ENCODE data around the gene ABCC3. TPM values are rescaled to one million over a fixed set of nuclear protein-coding genes. Genes with fewer than 3 reads are reported as not detected.

ABCC3 gene
- total and polyA plus RNA-seq, 2 of the 8 experiments (the other 6 are each of a cell fraction or from before 2014, with no cell fraction given), result 0.35 to 0.37 TPM

GRCh38 chr17:50626037-50626574 lies 8.6 kb upstream of the ABCC3 start (continued):
- TF ChIP-seq RAD21 (IDR thresholded peaks at IDR 0.05 in 1 of 2, conservative IDR thresholded peaks at IDR 0.05 in 1 of 2; ENCODE audit: low read depth in 2 of 2, low read length in 2 of 2), result peak; percentile 86 to 92
- no peak for TF ChIP-seq GTF2F1 (IDR thresholded peaks at IDR 0.05; ENCODE audit: borderline replicate concordance, low read depth, low read length)
- no peak for TF ChIP-seq RFX5 (IDR thresholded peaks at IDR 0.05; ENCODE audit: borderline replicate concordance, low read depth, low read length)
- no peak for TF ChIP-seq SRF (IDR thresholded peaks at IDR 0.05; ENCODE audit: low read depth, low read length)
- TF ChIP-seq ATF3 (IDR thresholded peaks at IDR 0.05; ENCODE audit: insufficient read depth, low read depth, low read length), result 0 out of 2 replicates have a peak, but pooled peaks have one; percentile 17
- TF ChIP-seq POLR2A (IDR thresholded peaks at IDR 0.05; ENCODE audit: control extremely low read depth in 1 of 2, low read depth in 2 of 2, low read length in 2 of 2), result no peak
- no peak for TF ChIP-seq BRCA1 (IDR thresholded peaks at IDR 0.05; ENCODE audit: low read depth, low read length)
- TF ChIP-seq RNF2 (IDR thresholded peaks at IDR 0.05; ENCODE audit: borderline replicate concordance, low read depth, low read length, missing control alignments, poor library complexity, severe bottlenecking), result no peak
- TF ChIP-seq CBX5 (IDR thresholded peaks at IDR 0.05; ENCODE audit: low read depth, low read length), result no peak
- TF ChIP-seq, protein P1, sequence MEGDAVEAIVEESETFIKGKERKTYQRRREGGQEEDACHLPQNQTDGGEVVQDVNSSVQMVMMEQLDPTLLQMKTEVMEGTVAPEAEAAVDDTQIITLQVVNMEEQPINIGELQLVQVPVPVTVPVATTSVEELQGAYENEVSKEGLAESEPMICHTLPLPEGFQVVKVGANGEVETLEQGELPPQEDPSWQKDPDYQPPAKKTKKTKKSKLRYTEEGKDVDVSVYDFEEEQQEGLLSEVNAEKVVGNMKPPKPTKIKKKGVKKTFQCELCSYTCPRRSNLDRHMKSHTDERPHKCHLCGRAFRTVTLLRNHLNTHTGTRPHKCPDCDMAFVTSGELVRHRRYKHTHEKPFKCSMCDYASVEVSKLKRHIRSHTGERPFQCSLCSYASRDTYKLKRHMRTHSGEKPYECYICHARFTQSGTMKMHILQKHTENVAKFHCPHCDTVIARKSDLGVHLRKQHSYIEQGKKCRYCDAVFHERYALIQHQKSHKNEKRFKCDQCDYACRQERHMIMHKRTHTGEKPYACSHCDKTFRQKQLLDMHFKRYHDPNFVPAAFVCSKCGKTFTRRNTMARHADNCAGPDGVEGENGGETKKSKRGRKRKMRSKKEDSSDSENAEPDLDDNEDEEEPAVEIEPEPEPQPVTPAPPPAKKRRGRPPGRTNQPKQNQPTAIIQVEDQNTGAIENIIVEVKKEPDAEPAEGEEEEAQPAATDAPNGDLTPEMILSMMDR (IDR thresholded peaks at IDR 0.05; ENCODE audit: control extremely low read depth in 1 of 3, insufficient read depth in 1 of 3, low read depth in 1 of 3, low read length in 3 of 3), result peak; percentile 92 to 97 (median 92)
- TF ChIP-seq CREB1 (IDR thresholded peaks at IDR 0.05), result no peak
- TF ChIP-seq SUZ12 (IDR thresholded peaks at IDR 0.05; ENCODE audit: low read length), result no peak
- TF ChIP-seq TBP (IDR thresholded peaks at IDR 0.05; ENCODE audit: low read depth, low read length), result peak; percentile 43; the same call in 1 of the 2 replicates
- no peak for TF ChIP-seq KDM1A (IDR thresholded peaks at IDR 0.05; ENCODE audit: borderline replicate concordance, low read length)
- no peak for TF ChIP-seq CTBP2 (IDR thresholded peaks at IDR 0.05; ENCODE audit: borderline replicate concordance, insufficient read depth, insufficient read length, low read length)
- no peak for TF ChIP-seq CHD1 (IDR thresholded peaks at IDR 0.05; ENCODE audit: low read depth, low read length)
- no peak for TF ChIP-seq POU5F1 (IDR thresholded peaks at IDR 0.05; ENCODE audit: low read depth, low read length)
- no peak for TF ChIP-seq HDAC6 (IDR thresholded peaks at IDR 0.05; ENCODE audit: low read depth, low read length)
- TF ChIP-seq BACH1 (IDR thresholded peaks at IDR 0.05; ENCODE audit: low read length), result peak; percentile 35; the same call in 1 of the 2 replicates
- TF ChIP-seq NRF1 (IDR thresholded peaks at IDR 0.05; ENCODE audit: low read depth, low read length), result no peak
- TF ChIP-seq MAFK (IDR thresholded peaks at IDR 0.05; ENCODE audit: low read depth, low read length), result no peak
- TF ChIP-seq ASH2L (IDR thresholded peaks at IDR 0.05; ENCODE audit: low read length), result no peak

Measured in H1 (cell line).